Measurements from ENCODE around the gene PINLYP. TPM values are rescaled to one million over a fixed set of nuclear protein-coding genes. Genes with fewer than 3 reads are reported as not detected.

PINLYP gene
- total and polyA plus RNA-seq, 12 donors: 0.28 to 5.2 (median 1.4) TPM

GRCh38 chr19:43554317-43554895 lies 21.2 kb upstream of the PINLYP start:
- no peaks in the 10 kb centered on the region for H3K4me1 ChIP-seq
- TF ChIP-seq CTCF (IDR thresholded peaks at IDR 0.05): no peak
- peaks cover 4 to 94% (median 19%) of the 10 kb centered on the region in 9 donors for H3K36me3 ChIP-seq
- H3K27me3 ChIP-seq: no peaks in the 10 kb centered on the region
- ATAC-seq: no peak
- no peak for DNase-seq
- intact Hi-C loops (cut with DNase I): loop anchor here in 3 of 10 donors (10.0 kb wide), 3 partner anchors 90 to 230 kb away; partner anchors contain the start of gene KCNN4 (in 1 of the 3)
- 97% methylated on average over 15 of the region's 15 CpGs for WGBS, 2 donors
- no peak overlapping the region for H3K27ac ChIP-seq
- no peaks in the 10 kb centered on the region for H3K9me3 ChIP-seq
- H3K4me3 ChIP-seq: no peak overlapping the region

- 41 to 49% methylated on average over 8 of the region's 8 CpGs for WGBS, 2 donors
- Histone ChIP-seq H3K36me3 (peaks cover 4 to 94% (median 24%) of the 10 kb centered on the region in 9 donors), H3K4me1 (no peaks in the 10 kb centered on the region), H3K27ac (no peak overlapping the region), H3K27me3 (no peaks in the 10 kb centered on the region), H3K9me3 (no peaks in the 10 kb centered on the region), H3K4me3 (no peak overlapping the region)
- peak in 6 of 8 donors; percentile 38 to 62 (median 50) for ATAC-seq
- intact Hi-C loops (cut with DNase I): loop anchor here in 3 of 10 donors (10.0 kb wide), 3 partner anchors 90 to 230 kb away; partner anchors contain the start of gene KCNN4 (in 1 of the 3)
- TF ChIP-seq CTCF (IDR thresholded peaks at IDR 0.05): peak in 8 of 9 donors; percentile 44 to 76 (median 62)
- DNase-seq: peak in 1 of 2 donors; percentile 69
Observed at GRCh38 chr19:43555185-43555770, 20.3 kb upstream of the PINLYP start.

- Histone ChIP-seq H3K4me1 (peaks cover 2 to 30% (median 15%) of the 10 kb centered on the region in 9 donors), H3K36me3 (peaks cover 0 to 67% (median 11%) of the 10 kb centered on the region in 9 donors), H3K4me3 (no peak overlapping the region), H3K27ac (no peak overlapping the region), H3K27me3 (no peaks in the 10 kb centered on the region), H3K9me3 (no peaks in the 10 kb centered on the region)
- no peak for ATAC-seq
- intact Hi-C loops (cut with DNase I): no loop called here
- no peak for DNase-seq
- 86 to 91% methylated on average over 6 of the region's 6 CpGs for WGBS, 2 donors
- no peak for TF ChIP-seq CTCF (IDR thresholded peaks at IDR 0.05)
Observed at GRCh38 chr19:43560687-43561086, 14.9 kb upstream of the PINLYP start.

- no peaks in the 10 kb centered on the region for H3K9me3 ChIP-seq
- H3K4me1 ChIP-seq: peaks cover 2 to 30% (median 15%) of the 10 kb centered on the region in 9 donors
- H3K27ac ChIP-seq: peak overlapping the region in 4 of 10 donors; percentile 37 to 84 (median 65)
- DNase-seq: no peak
- intact Hi-C loops (cut with DNase I): no loop called here
- no peak overlapping the region for H3K4me3 ChIP-seq
- H3K27me3 ChIP-seq: no peaks in the 10 kb centered on the region
- H3K36me3 ChIP-seq: peaks cover 0 to 61% (median 11%) of the 10 kb centered on the region in 9 donors
- ATAC-seq: no peak
- WGBS, 2 donors: 93 to 94% methylated on average over 12 of the region's 12 CpGs
- no peak for TF ChIP-seq CTCF (IDR thresholded peaks at IDR 0.05)
Observed at GRCh38 chr19:43561139-43561970, 14.2 kb upstream of the PINLYP start.

All from heart right ventricle (tissue), 16 donors.